NCI-H524 treated with DMSO at 0.1 percent for 48 hours (cell line): ENCODE data around the gene MSRB1.
"Not testable (repeated sequence)": the region's sequence is repeated elsewhere in the genome, so short reads cannot be mapped to it uniquely, and the experiment has no call there.

Source experiments
- DNase-seq: peaks from one replicate; lab custom pipeline; 2025; lab: John Stamatoyannopoulos, UW

The MSRB1 gene

DNA sequence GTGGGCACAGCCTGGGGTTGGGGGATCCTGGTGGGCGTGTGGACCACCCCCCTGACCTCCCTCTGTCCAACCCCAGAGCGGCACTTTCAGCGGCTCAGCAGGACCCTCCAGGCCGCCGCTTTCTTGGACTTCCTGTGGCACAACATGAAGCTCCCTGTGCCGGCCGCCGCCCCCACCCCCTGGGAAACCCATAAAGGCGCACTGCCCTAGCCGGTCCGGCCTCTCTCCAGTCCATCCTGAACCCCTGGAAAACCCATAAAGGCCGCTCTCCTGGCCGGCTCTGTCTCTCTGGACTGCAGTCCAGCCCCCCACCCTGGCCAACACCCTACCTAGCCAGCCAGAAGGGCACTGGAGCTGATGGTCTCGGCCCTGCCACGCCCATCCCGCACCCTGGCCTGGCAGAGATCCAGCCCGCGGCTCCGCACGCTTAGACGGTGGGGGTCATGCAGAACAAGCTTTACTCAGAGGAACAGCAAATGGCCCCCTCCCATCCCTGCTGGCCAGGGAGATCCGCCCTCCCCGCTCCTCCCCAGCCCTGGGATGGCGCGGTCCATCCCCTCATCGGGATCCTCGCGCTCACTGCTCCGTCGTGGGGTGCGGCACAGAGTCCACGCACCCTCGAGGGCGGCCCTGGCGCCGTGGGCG lies 35.6 kb upstream of the MSRB1 start:
- DNase-seq = no peak

DNA sequence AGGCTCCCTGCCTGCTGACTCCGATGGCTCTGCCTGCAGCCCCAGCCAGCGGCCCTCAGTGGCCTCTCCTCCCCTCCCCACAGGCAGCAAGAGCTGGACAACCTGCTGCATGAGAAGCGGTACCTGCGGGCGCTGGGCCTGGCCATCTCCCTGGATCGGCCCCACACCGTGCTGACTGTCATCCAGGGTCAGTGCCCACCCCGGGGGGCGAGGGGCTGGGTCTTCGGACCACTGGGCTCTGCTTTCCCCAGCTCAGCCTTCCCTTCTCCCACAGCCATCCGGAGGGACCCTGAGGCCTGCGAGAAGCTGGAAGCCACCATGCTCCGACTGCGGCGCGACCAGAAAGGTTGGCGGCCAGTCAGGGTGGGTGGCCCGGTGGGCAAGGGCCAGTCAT lies 34.9 kb upstream of the MSRB1 start:
- no peak for DNase-seq

DNA sequence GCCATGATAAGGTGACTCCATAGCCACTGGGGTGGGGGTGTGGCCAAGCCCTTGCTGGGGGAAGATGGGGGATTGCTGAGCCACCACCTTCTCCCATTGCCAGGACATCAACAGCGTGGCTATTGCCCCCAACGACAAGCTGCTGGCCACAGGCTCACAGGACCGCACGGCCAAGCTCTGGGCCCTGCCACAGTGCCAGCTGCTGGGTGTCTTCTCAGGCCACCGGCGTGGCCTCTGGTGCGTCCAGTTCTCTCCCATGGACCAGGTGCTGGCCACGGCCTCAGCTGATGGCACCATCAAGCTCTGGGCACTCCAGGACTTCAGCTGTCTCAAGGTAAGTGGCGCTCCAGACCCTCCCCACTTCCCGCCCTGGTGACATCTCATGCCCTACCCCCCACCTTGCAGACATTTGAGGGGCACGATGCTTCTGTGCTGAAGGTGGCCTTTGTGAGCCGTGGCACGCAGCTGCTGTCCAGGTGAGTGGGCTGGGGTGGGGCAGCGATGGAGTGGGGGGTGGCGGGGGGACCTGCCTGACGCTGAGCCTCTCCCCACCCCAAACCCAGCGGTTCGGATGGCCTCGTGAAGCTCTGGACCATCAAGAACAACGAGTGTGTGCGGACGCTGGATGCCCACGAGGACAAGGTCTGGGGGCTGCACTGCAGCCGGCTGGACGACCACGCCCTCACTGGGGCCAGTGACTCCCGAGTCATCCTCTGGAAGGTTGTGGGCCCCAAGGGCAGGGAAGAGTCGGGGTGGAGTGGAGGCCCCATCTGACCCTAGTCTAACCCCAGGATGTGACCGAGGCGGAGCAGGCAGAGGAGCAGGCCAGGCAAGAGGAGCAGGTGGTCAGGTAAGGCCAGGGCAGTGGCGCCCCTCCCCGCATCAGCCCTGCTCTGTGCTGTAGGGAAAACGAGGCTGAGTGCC lies 34.2 kb upstream of the MSRB1 start:
- no peak for DNase-seq

DNA sequence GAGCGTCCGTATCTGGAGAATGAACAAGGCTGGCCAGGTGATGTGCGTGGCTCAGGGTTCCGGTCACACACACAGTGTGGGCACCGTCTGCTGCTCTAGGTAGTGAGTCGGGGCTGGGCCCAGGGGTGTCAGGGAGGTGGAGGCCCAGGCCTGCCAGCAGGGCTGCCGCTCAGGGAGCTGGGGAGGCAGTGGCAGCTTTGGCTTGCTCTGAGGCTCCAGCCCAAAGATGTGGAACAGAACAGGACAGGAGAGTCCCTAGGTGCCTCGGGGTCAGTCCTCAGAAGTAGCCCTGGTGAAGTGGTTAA lies 33.2 kb upstream of the MSRB1 start:
- no peak for DNase-seq

DNA sequence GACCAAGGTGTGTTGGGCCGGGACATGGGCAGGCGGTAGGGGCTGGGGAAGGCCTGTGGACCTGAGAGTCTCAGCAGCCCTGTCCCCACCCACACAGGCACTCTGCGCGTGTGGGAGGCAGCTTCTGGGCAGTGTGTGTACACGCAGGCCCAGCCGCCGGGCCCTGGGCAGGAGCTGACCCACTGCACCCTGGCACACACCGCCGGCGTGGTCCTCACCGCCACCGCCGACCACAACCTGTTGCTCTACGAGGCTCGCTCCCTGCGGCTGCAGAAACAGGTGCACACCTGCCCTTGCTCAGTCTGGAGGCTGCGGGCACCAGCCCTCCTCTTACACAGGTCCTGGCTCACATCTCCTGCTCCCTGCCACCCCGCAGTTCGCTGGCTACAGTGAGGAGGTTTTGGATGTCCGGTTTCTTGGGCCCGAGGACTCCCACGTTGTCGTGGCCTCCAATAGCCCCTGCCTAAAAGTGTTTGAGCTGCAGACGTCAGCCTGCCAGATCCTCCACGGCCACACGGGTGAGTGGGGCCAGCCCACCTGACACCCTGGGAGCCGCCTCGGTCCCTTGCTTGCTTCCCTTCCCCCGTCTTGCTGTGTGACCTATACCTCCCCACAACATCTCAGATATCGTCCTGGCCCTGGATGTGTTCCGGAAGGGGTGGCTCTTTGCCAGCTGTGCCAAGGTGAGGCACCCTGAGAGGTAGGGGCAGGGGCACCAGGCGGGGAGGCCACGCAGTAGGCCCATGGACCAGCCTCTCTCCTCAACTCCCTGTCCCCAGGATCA lies 32.6 kb upstream of the MSRB1 start:
- no peak for DNase-seq

DNA sequence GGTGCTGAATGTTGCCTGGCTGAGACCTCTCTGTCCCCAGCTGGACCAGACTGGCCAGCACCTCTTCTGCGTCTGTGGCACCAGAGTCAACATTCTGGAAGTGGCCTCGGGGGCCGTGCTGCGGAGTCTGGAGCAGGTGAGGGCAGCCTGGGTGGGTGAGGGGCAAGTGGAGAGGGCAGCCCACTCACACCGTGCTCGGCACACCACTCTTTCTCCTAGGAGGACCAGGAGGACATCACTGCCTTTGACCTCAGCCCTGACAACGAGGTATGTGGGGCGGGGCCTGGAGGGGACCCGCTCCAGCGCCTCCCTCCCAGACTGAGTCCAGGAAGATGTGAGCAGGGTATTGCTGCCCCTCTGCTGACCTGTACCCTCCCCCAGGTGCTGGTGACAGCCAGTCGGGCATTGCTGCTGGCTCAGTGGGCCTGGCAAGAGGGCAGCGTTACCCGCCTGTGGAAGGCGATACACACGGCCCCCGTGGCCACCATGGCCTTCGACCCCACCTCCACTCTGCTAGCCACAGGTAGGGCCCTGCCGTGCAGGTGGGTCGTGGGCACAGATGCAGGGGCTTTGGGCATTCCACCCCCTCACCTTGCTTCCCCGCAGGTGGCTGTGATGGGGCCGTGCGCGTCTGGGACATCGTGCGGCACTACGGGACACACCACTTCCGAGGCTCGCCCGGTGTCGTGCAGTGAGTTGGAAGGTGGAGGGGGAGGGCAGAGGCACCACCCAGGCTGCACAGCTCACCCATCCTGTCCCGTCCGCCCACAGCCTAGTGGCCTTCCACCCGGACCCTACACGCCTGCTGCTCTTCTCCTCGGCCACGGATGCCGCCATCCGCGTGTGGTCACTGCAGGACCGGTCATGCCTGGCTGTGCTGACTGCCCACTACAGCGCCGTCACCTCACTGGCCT lies 31.4 kb upstream of the MSRB1 start:
- DNase-seq = no peak

DNA sequence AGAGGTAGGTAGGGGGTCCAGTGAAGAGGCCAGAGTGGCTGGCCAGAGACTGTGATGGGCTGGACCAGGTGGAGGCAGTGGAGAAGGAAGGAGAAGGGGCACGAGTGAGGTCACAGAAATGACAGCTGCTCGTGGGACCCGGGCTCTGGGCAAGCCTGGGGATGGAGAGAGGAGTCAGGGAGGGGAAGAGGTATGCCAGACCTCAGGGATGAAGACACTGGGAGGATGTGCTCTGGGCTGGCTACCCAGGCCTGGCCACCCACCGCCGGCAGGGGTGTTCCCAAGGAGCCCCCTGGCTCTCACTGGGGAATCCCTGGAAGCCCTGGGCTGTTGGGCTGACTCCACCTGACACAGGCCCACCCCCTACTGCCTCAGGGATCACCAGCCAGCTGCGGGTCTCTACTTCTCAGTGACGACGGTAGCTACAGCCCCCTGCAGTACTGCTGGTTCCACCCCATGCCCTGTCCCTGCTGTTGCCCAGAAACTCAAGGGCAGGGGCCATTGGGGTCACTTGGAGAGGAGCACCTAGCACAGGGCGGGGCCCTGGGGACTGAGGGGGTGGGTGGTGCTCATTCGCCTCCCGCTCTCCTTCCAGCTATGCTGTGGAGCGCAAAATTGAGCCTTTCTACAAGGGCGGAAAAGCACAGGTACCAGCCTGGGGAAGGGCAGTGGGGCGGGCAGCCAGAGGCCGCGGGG lies 30.6 kb upstream of the MSRB1 start:
- no peak for DNase-seq

DNA sequence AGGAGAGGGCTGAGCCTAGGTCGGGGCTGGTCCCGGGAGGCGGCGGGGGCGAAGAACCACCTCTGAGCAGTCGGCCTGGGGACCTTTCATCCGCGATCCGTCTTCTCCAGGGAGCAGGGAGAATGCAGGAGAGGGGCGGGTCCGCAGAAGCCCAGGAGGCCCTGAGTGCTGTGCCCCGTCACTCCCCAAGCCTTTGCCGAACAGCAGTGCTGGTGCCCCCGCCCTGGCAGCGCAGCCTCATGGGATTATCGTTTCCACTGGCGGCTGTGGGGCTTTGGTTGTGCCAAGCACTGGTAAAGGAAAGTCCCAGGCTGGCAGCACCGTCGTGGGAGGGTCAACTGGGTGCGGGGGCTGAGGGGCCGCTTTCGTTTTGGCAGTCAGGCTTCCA lies 29.5 kb upstream of the MSRB1 start:
- DNase-seq = no peak

DNA sequence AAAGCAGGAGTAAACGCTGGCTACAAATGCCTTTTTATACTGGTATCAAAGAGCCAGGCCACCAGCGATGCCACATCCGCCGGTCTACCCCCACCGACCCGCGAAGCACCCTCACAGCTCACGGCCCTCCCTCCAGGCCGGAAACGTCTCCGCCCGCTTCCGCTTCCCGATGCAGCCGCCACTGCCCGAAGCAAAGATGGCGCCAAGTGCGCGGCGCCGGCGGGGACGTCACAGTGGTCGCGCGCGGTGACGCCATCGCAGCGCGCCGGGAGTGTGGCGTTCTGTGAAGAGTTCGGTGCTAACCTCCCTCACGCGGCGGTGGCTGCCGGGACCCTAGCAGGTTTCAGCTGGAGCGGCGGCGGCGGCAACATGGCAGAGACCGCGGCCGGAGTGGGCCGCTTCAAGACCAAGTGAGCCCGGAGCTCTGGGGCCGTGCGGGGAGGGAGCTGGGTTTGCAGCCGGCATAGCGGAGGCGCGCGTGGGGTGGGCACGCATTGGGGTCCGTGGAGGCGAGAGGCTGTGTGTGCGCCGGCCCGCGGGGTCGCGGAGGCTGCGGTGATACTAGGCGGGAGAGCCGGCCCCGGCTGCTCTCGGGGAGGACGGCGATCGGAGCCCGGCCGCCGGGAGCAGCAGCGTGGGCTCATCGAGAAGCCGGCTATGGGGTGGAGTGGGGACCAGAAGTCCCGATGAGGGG lies 28.9 kb upstream of the MSRB1 start, which contains the start of gene TBL3:
TBL3 (plus strand) TSS at position 258 of the 694 bp plus-strand sequence; CDS start at position 370, 112 bp downstream.
- peak; percentile 67 for DNase-seq

DNA sequence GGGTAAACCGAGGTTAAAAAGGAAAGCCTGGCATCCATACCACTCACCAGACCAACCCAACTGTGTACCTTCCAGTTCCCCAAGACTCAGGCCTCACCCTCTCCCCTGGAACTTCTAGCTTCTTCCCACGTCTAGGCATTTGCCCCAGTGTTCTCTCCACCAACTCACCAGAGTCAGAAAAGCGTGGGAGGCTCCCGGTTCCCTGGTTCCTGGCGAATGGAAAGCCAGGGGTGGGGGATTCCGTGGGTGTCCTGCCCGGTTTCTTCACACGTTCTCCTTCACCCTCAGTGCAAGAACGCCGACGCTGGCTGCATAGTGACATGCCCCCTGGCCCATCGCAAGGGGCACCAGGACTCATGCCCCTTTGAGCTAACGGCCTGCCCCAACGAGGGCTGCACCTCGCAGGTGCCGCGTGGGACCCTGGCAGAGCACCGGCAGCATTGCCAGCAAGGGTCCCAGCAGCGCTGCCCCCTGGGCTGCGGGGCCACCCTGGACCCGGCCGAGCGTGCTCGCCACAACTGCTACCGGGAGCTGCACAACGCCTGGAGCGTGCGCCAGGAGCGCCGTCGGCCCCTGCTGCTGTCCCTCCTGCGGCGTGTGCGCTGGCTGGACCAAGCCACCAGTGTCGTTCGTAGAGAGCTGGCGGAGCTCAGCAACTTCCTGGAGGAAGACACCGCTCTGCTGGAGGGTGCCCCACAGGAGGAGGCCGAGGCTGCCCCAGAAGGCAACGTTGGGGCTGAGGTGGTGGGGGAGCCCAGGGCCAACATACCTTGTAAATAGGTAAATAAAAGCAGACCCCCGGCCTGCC lies 25.4 kb upstream of the MSRB1 start:
- no peak for DNase-seq

DNA sequence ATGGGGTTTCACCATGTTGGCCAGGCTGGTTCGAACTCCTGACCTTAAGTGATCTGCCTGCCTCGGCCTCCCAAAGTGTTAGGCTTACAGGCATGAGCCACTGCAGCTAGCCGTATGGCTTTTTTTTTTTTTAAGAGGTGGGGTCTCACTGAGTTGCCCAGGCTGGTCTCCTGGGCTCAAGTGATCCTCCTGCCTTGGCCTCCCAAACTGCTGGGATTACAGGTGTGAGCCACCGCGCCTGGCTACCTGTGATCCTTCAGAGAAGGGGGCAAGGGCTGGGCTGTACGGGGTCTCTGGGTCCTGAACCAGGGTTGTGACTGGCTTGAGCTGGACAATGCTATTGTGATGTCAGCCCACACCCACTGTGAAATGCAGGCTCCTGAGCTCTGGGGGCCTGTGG lies 23.5 kb upstream of the MSRB1 start, which contains the start of gene RNF151:
RNF151 (plus strand) TSS at position 397 of the 400 bp plus-strand sequence. CDS start 26 bp downstream, outside the sequence.
- DNase-seq = no peak

DNA sequence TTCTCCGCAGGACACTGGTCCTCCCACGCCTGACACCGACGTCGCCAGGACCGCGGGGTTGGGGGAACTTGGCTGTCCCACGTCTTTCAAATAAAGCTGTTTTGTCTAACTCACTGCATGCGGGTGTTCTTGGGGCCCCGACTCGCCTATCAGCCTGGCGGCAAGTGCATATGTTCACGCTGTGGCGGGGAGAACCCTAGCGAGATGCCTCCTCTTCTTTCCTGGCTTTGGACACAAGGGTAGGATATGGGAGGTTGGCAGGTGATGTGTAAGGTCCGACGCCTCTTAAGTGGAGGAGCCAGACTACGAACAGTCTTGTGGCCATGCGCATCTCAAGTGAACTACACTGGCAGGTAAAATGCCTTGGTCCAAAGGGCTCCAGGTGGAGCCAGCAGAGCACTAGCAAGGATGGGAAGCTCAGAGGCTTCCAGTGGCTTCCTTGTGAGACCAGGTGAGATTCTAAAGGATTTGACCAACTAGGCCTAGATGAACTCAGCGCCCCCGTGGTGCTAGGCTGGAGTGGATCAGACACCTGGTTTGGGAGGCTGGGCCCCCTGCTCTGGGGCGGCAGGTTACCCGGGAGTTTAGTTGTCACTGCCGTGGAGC lies 22.5 kb upstream of the MSRB1 start:
- no peak for DNase-seq

DNA sequence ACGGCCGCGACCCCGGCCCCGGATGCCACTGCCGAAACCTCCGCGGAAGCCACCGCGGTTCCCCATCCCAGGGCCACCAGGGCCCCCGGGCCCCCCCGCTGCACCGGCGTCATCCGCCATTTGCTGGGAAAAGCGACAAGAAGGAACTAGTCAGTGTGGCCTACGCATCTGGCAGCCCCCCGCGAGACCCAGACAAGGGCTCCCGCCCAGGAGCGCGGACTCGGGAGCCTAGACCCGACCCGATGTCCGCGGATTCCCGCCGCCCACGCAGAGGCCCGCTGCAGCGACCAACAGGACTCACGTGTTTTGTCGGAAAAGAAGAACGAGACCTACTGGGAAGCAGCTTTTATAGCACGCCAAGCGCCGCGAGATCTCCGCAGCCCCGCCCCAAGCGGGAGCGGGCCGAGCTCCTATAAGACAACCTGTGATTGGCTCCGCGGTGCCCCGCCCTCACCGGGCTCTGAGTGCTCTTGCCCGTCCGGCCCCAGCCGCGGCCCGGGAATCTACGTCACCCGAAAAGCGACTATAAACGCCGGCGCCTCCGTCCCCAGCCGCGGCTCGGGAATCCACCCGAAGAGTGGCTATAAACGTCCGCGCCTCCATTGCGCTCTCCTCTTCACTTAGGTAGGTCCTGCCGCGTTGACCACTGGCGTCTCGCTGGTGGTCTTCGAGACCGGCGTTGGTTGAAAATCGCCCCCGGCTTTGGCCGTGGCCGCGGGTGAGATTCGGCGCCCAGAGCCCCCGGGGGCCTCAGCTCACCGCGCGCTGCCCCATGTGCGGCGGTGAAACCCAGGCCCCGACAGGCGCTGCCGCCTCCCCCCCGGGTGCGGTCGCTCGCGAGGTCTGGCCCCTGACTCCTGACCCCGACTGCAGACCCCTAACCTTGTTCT lies 21.8 kb upstream of the MSRB1 start, which contains the start of gene RPS2:
RPS2 (minus strand) TSS at position 321 of the 890 bp plus-strand sequence; CDS start at position 120, 201 bp downstream.
- DNase-seq = peak; percentile 92

DNA sequence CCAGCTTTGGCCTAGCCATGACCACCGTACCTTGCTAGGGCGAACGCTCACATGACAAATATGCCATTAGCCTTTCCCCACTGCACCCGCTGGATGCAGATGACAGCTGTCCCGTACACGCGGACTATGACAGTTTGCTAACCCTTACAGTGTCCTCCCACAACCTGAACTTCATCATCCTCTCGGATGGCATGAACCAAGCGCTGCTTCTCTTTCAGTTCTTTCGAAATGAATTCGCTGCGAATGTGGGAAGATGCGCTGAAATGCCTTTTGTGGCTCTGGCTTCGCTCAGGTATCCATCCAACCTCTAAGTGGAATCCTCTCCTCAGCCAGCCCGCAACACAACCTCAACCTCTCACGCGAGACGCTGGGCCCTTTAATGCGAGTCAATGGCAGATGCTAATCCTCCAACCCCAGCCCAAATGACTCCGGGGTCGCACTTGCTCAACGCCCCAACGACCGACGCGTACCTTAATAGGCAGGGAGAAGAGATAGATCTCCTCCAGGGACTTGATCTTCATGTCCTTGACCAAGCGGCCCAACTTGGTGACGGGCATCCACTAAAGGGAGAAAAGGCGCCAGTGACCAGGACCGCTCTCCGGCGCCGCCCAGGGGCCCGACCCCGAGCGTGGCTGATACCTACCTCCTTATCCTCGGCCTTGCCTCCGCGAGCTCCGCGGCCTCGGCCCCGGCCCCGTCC lies 21.0 kb upstream of the MSRB1 start:
- DNase-seq = no peak

DNA sequence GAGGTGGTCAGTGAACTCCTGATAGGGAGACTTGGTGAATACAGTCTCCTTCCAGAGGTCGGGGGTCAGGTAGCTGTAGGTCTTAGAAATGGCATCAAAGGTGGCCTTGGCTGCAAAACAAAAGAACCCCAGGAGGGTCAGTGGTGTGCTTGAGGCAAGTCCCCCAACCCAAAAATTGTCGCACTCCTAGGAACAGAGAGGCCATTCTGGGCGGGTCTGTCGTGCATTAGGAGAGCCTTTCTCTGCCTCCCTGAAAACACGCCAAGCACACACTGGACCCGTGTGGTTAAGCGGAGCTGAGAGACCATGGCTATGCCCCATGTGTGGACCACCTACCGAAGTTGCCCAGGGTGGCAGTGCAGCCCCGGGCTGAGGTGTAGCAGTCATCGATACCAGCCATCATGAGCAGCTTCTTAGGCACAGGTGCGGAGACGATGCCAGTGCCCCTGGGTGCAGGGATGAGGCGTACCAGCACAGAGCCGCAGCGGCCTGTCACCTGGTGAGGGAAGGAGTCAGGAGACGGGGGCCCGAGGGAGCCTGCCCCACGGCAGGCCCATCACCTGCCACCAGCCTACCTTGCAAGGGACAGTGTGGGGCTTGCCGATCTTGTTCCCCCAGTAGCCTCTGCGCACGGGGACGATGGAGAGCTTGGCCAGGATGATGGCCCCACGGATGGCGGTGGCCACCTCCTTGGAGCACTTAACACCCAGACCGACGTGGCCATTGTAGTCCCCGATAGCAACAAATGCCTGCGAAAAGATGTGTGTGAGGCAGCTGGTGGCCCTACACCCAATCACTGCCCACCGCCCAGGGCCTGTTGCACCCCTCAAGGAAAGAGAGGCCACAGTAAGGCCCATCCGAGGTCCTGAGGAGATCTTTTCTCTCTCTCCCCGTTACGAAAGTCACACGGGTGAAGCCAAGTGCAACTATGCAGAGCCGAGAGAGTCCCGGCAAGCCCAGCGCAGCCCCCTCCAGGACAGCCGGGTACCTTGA lies 19.5 kb upstream of the MSRB1 start:
- not testable (repeated sequence) for DNase-seq

DNA sequence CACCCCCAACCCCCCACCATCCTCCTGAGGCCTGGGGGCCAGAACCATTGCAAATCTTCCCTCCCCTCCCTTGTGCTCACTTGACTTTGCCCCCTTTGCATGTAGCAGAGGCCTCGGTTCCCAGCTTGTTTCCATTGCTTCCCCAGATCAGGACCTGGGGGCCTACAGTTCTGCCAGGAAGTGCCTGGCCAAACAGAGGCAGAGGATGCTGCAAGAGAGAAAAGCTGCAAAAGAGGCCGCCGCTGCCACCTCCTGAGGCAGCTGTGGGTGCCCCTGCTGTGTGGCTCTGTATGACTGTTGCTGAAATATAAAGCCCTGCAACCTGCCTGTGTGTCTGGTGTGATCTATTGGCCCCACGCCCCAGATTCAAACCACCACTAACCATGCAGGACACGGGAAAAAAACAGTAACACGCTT lies 18.7 kb upstream of the MSRB1 start:
- no peak for DNase-seq
